ENCODE results near the gene TEFM.
"Not testable (repeated sequence)": the region's sequence is repeated elsewhere in the genome, so short reads cannot be mapped to it uniquely, and the experiment has no call there.

The TEFM gene

DNA sequence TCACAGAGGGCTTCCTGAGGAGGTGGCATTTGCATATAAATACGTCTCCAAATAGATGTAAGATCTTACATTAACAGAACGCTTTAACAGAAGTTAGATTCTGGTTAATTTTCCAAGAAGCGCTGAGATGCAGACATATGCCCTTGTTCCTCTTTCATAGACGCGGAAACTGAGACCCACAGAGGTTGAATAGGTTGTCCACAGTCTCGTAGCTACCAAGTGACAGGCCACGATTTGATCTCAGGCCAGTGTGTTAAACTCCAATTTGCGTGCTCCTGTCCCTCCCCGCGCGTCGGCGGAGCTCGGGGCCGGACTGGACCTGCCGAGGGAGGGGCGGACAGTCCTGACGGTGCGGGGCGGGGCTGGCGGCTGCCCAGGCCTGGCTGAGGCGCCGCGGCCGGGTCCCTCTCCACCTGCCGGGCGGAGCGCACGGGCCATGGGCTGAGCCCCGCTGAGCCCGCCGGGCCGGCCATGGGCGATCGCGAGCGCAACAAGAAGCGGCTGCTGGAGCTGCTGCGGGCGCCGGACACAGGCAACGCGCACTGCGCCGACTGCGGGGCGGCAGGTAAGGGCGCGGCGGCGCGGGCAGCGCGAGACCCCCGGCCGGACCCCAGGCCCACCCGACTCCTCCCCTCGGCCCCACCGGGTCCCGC lies 15.6 kb upstream of the TEFM start, which contains the start of gene ADAP2:
Gene ADAP2 (plus strand): TSS at position 402 of the 653 bp plus-strand sequence. CDS start 70 bp downstream, at position 472.
- DNase-seq: no peak

DNA sequence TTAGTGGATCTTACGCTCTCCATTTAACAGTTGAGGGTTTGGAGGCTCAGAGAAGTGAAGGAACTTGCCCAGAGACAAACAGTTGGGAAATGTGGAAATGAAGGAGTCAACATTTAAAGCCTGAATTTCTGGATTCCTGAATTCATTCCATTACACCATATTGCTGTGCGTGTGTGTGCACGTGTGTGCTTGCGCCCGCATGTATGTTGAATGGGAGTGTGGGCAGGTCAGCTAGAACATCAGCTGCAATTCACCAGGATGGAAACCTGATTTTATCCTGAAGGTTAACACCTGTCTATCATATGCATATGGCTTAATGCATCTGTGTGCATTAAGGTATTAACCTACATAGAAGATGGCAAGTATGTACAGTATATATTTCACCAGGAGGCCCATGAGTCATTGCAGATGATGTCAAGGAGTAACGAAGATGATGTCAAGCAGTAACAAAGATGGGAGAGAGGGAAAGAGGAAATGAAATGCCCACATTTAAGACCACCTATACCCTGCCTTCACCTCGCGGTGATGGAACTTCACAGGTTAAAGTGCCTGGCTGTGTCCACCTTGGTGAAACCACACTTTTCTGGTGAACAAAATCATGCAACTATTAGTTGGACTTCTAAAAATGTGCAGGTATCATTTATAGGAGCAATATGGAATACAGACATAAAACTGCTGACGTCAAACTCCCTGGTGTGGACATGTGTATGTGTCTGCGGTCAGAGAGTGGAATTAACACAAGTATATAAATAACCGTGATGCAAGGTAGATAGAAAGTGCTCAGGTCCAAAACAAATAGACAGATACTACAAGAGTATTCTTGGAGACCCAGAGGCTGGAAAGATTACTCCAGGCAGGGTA lies 14.9 kb upstream of the TEFM start:
- DNase-seq: no peak

DNA sequence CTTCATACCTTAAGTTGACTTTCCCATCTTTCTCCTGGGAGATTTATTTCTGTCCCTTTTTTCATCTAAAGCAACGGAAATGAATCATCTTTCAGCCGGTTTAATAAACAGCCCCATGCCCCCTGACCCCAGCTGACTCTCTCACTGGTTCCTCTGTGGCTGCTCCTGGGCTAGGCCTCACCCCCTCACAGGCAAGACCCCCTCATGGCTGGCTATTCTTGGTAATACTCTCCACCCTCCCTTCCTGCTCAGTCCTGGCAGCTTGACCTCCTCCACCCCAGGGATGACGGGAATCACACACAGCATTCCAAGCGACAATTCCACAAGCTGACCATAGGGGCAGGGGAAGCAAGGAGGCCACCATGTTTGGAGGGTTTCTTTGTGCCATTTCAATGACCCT lies 14.2 kb upstream of the TEFM start:
- no peak for DNase-seq

DNA sequence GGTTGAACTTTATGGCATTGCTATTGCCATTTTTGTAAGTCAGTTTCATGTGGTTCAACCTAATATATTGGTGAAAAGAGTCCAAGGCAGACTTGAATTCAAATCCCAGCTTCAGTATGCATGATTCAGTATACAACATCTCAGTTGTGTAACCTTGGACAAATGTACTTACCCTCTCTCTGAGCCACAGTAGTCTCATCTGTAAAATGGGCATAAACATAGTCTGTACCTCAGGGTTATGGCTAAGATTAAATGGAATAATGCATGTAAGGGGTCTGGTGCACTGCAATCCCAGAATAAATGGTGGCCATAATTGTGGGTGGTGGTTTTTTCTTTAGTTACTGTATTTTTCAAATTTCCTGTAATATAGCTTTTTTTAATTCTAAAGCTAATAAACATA lies 11.0 kb upstream of the TEFM start:
- no peak for DNase-seq

DNA sequence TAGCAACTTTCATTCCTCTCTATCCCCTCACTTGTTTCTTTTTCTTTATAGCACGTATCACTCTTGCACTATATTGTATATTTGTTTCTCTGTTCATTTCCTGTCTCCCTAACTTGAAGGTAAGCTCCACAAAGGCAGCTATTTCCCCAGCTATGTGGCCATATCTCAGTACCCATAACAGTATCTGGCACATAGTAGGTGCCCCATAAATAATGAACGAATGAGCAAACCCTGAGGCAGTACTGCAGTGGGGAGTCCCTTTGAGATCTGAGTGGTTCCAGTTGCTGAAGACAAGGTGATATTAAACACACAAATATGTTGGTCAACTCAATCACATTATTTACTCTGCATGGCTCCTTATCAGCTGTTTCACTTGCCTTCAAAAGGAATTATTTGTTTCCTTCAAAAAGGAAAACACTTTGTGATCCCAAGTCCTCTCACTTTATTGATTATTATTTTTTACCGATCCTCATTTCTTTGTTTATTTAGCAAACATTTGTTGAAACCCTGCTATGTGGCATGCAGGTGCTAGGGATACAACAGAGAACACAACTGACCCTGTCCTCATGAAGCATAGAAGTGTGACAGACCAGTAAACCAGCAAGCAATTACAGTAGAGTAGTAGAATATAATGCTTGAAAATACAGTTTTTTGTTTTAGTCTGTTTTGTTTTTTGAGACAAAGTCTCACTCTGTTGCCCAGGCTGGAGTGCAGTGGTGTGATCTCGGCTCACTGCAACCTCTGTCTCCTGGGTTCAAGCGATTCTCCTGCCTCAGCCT lies 10.0 kb upstream of the TEFM start:
- DNase-seq: no peak

DNA sequence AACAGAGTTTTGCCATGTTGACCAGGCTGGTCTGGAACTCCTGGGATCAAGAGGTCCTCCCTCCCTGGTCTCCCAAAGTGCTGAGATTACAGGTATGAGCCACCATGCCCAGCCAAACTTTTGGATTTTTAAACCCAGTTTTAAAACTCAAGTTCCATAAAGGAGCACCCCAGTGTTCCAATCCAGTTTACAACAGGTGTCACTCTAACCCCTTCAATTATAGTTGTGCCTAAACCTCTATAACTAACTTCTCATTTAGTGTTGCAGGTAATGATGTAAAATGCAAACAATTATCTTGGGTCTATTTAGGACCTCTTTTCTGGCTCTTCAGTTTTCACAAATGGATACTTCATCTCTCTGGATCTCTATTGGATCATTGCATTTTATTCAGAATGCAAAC lies 7.9 kb upstream of the TEFM start:
- no peak for DNase-seq

DNA sequence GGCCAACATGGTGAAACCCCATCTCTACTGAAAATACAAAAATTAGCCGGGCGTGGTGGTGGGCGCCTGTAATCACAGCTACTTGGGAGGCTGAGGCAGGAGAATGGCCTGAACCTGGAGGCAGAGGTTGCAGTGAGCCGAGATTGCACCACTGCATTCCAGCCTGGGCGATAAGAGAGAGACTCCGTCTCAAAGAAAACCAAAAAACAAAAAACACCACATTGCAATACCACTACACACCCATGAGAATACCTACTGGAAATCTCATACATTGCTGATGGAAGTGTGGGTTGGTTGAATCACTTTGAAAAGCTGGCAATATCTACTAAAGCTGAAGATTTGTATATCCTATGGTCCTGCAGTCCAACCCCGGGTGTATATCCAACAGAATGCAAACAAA lies 4.1 kb upstream of the TEFM start:
- not testable (repeated sequence) for DNase-seq

DNA sequence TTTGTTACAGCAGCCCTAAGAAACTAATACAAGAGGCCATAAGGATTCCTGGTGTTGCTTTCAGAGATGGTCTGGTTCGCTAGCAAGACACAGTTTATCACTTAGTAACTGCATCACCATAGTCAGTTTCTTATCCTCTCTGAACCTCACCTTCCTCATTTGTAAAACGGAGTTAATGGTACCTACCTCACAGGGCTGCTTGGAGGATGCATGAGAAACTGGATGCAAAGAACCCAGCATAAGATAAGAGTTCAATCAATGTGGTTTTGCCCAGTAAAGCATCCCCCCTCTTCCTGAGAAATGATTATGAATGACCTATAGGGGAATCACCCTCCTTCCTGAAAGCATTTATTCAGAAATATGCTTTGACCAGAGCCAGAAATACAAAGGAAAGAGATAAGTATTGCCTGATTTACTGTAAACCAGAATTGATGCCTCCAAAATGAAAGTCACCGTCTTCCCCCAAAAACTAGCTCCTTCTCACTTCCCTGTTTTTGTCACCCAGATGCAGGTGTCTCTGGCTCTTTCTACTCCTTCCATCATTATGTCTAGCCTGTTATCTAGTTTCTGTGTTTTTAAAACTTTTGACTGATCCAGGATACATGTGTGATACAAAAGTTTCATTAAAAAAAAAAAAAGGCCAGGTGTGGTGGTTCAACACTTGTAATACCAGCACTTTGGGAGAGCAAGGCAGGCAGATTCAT lies 2.8 kb upstream of the TEFM start:
- no peak for DNase-seq

DNA sequence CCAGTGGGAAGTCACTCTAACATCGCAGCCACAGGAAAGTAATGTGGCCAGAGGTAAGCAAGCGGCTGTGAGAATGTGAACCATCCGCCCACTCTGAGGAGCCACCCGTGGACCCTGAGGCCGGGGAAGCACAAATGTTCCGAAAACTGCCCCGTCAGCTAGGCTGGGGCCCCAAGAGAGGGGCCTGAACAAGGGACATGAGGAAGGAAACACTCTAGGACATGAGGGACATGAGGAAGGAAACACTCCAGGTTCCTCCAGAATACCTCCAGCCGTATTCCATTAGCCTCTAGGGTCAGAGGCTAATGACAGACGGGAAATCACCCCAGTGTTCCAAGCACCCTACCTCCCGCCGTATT lies 317 bp downstream of the TEFM start:
- peak in 1 of 5 experiments; percentile 23 for DNase-seq

DNA sequence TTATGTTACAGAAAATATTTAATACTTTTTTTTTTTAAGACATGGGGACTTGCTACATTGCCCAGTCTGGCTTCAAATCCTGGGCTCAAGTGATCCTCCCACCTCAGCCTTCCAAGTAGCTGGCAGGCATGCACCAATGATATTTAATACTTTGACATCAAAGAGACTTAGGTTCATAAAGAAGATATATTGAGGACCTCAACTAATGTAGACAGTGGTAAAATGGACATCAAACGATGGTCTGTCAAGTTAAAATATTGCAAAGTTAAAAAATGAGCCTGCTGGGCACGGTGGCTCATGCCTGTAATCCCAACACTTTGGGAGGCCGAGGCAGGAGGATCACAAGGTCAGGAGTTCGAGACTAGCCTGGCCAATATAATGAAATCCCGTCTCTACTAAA lies 8.7 kb downstream of the TEFM start:
- DNase-seq: no peak

DNA sequence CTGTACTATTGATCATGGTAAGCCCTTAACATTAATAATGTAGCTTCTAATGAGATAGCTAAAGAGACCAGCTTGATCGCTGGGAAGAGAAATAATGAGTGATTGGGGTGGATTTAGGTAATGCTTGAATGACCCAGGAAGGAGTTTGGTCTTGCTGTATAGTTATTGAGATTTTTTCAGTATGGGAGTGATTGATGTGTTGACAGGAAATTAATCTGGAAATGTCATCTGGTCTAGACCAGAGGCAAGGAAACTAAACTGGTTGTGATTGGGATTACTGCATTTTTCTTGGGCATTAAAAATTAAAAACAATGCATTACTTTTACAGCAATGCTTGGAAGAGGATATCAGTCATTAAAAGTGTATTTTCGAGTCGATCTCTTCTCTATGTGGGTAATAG lies 11.8 kb downstream of the TEFM start:
- DNase-seq: no peak

DNA sequence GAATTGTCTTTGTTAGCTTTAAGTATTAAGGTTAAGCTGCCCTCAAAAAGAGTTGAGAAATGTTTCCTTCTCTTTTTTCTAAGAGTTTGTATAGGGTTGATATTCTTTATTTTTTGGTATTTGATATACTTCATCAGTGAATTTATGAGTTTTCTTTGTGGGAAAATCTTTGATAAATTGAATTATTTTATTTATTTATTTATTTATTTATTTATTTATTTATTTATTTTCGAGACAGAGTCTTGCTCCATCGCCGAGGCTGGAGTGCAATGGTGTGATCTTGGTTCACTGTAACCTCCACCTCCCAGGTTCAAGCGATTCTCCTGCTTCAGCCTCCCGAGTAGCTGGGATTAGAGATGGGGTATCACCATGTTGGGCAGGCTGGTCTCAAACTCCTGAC lies 19.9 kb downstream of the TEFM start:
- DNase-seq: no peak

DNA sequence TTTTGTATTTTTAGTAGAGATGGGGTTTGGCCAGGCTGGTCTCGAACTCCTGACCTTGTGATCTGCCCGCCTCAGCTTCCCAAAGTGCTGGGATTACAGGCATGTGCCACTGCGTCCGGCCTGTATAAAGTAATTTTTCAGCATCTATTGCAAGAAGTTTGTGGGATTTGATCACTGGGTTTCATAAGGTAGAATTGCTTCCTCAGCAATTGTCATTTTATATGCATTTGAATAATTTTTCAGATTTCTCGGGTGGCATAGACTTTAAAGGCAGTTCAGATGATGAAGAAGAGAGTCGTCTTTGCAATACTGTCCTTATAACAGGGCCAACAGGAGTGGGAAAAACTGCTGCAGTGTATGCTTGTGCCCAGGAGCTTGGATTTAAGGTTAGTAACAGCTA lies 37.0 kb downstream of the TEFM start:
- DNase-seq: no peak

DNA sequence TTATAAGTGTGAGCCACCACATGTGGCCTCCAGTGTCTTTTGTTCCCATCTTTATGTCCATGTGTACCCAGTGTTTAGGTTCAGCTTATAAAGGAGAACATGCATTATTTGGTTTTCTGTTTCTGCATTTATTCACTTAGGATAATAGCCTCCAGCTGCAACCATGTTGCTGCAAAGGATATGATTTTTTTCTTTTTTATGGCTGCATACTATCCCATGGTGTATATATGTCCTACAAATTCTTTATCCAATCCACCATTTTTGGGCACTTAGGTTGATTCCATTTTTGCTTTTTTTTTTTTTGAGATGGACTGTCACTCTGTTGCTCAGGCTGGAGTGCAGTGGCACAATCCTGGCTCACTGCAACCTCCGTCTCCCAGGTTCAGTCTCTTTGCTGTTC lies 41.4 kb downstream of the TEFM start:
- no peak for DNase-seq

DNA sequence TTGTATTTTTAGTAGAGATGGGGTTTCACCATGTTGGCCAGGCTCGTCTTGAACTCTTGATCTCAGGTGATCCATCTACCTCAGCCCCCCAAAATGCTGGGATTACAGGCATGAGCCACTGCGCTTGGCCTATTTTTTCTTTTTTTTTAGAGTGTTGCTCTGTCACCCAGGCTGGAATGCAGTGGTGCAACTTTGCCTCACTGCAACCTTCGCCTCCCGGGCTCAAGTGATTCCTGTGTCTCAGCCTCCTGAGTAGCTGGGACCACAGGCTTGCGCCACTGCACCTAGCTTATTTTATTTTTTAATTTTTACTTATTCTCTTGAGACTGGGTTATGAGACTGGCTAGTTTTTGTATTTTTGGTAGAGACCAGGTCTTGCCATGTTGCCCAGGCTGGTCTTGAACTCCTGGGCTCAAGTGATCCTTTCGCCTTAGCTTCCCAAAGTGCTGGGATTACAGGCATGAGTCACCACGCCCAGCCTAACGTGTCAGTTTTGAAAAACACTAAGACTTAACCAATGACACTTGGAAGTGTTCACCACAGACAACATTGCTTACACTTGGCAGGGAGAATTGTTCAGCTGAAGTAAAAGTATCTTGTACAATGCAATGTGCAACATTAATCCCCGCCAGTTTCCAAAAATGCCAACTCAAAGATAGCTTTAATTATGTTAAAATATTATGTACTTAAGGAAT lies 47.3 kb downstream of the TEFM start:
- DNase-seq: no peak

DNA sequence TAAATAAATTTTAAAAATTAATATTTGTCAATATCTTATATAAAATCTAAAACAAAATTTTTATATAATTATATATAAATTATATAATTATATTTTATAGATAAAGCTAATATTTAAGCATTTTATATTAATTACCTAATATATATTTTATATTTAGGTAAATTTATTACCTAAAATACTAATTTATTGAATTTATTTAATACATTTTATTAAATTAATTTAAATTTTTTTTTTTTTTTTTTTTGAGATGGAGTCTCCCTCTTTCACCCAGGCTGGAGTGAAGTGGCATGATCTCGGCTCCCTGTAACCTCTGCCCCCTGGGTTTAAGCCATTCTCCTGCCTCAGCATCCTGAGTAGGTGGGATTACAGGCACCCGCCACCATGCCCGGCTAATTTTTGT lies 51.9 kb downstream of the TEFM start:
- DNase-seq: no peak

All from T-helper 2 cell (primary cell).